NCI-H1105 (cell line): Measurements from ENCODE around the gene CHST13.

Source experiments
- DNase-seq: peaks from one replicate; lab custom pipeline; 2025; lab: John Stamatoyannopoulos, UW

Gene CHST13

DNA sequence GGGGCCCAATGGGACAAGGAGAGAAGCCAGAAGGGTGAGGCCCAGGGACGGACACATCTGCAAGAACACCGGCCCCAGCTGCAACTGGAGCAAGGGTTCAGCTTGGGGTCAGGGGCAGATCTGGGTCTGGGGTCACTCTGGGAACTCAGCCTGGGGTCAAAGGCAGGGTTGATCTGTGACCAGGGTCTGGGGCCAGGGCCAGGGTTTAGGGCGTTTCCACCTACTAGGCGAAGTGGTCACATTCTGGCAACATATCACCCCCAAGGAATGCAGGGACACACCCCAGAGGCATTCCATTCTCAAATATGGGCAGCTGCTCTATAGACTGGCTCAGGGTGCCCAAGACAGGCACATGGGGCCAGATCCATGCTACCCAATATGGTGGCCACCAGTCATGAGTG is 15.4 kb upstream of the CHST13 start:
- DNase-seq = no peak

DNA sequence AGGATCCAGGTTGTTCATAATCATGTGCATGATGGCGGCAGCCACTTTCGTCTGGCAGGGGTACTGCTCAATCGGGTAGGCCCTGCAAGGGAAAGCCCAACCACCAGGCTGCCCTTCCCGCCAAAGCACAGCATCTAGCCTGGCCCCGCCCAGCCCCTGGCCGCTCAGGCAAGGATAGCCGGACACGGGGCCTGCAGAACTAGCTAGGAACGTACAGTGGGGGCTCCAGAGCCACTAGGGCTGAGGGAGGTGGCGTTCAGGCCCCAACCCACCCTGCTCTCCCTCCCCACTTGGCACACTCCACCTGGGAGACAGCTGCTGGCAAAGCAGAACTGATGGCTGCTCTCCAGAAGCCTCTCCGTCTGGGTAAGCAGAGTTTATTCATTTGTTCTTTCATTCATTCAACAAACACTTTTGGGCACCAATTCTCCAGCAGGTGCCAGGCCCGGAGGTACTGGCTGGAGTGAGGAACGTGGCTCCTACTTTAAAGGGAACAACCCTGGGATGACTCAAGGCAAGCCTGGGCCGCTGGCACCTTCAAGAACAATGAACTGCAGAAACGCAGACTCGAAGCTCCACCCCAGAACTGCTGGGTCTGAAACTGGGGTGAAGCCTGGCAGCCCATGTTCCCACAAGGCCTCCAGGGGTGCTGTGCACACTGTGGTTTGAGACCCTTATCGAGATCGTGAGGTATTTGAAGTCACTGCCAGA is 14.2 kb upstream of the CHST13 start:
- DNase-seq = no peak

DNA sequence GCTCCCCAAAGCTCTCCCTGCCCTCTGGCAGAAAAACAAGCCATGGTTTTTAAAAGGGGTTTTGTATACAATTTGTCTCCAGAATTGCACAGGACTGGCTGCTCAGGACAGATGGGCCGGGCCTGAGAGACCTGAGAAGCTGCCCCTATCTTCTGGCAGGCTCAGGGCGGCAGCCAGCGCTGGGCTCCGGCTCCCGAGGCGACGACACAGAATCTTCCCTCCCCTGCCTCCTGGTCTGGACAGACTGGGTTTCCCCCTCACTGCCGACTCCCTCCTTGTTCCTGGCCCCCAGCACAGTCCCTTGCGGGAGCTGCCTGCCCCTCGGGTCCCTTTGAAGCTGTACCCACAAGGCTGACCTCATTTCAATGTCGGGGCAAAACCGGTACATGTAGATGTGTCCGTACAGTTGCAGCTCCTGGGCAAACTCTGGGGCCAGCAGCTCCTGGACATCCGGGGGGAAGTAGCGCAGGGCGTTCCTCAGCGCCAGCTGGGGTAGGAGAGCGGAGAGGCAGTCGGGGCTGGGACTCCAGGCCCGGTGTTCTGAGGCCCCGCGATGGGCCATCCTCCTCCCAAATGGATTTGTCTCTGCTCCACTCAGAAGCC is 13.5 kb upstream of the CHST13 start:
- DNase-seq = no peak

DNA sequence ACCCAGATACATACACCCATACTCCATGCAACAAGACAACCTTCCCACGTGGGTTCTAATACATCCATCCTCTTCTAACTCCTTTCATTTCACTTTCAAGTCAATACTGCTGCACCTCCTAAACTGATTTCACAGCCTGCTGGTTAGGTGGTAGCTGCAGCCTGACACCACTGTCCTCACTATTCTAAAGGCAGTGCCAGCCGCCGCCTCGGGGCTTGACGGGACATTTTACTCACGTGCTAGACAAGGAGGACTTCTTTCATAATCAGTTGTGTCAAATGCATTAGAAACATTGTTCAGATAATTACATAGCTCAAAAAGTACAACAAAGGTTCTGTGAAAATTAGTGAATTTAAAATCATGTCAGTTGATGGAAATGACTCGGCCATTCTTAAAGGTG is 12.7 kb upstream of the CHST13 start:
- no peak for DNase-seq

DNA sequence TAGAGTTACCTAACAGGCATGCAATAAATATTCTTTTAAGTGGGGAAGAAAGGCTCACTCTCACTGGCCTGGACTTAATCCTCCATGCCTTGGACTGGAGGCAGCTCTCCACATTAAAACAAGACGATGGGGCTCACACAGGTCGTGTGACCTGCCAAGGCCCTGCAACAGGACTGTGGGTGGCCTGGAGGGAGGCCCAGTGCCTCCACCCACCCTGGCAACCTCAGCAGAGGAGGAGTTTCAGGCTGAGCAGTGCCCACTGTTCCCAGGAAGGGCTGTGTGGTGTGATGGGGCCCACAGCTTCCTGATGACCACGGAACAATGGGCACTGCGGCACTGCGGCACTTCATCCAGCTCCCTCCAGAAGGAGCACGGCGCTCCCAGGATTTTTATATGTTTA is 11.9 kb upstream of the CHST13 start:
- no peak for DNase-seq

DNA sequence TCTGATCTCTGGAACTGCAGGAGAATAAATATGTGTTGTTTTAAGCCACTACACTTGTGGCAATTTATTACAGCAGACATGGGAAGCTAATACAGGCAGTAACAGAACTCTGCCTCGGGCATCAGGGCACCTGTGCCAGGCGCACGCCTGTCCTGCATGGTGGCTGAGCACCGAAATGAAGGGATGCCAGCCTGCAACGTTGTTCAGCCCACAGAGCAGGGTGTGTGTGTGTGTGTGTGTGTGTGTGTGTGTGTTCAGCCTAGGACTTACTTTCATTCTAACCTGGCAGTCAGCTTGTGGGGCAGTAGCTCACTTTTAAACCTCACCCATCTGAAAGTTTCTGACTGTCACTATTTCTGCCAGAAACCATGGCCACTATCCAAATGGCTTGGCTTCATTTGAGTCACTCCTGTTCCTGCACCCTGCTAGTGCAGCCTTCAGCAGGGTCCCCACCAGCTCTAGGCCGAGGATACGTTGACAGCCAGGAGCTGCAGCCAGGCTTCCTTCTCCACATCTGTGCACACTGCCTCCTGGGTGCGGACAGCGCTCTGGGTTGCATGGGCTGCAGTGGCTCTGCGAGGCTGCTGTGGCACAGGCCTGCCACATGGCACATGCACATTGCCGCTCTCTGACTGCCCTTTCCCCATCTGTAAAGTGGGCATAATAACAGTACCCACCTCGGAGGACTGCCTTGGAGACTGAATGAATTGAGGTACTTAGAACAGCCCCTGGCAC is 10.9 kb upstream of the CHST13 start:
- DNase-seq = no peak

DNA sequence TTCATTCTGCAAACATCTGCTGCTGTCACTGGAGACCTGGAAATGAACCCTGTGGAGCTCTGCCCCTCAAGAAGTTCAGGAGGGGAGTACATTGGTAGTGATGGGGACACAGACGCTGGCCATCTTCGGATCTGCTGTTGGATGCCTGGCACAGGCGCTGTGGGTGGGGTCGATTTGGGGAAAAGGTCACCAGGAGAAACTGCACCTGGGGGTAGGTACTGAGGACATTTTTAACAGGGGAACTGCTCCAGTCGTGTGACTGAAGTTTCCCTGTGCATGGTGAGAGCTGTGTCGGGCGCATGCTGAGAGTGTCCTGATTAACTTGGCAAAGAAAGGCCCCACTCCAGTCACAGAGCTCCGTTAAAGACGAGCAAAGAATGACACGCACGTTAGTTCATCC is 9.8 kb upstream of the CHST13 start:
- no peak for DNase-seq

DNA sequence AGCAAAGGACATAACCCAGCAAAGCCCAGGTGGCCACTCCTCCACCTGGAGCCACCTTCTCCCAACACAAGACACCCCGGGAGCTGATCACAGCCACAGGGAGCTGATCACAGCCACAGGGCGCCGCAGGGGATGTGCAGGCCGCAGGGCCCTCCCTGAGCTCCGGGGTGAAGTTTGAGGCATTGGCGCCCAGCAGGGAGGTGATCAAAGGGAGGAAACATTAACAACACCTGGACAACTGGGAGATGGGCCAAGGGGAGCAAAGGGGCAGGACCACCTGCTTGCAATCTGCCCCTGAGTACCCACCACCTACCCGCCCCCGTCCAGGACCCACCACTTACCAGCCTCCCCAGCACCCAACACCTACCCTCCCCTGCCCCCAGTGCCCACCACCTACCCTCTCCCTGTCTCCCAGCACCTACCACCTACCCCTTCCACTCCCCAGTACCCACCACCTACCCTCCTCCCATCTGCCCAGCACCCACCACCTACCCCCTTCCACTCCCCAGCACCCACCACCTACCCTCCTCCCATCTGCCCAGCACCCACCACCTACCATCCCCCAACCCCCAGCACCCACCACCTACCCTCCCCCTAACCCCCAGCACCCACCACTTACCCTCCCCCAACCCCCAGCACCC is 8.8 kb upstream of the CHST13 start:
- DNase-seq = peak; percentile 45

DNA sequence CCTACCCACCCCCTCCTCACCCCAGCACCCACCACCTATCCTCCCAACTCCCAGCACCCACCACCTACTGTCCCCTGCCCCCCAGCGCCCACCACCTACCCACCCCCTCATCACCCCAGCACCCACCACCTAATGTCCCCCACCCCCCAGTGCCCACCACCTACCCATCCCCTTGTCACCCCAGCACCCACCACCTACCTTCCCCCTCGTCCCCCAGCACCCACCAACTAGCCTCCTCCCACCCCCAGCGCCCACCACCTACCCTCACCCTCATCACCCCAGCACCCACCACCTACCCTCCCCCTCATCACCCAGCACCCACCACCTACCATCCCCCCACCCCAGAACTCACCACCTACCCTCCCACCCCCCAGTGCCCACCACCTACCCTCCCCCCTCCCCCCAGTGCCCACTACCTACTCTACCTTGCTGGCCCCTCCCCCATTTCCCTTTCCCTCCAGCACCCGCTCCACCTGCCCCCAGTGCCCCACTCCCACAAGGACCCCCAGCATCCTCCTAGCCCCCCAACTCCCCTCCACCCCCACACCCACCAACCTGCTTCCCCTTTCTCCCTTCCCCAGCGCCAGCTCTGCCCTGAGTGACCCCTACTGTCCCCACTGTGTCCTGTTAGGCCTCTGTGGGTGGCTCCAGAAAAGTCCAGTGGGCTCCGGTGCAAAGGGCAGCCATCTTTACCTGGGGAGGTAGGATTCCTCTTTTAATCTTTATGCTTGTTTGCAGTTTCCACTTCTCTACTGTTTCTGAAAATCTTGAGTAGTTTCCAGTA is 7.6 kb upstream of the CHST13 start:
- no peak for DNase-seq

DNA sequence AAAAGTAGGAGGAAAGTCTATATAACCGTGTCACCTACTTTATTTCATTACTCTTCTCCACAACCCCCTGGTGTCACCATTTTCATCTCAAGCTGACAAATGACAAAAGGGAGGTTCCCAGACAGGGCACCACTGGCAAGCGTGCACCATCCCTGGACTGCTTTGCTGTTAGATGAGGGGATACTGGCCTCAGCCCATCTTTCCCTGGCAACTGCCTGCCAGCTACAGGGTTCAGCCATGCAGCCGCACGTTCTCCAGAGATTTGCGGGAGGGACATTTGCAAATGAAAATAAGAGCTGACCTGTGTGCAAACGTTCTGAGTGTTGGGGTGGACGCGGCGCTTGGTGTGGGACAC is 7.0 kb upstream of the CHST13 start:
- no peak for DNase-seq

DNA sequence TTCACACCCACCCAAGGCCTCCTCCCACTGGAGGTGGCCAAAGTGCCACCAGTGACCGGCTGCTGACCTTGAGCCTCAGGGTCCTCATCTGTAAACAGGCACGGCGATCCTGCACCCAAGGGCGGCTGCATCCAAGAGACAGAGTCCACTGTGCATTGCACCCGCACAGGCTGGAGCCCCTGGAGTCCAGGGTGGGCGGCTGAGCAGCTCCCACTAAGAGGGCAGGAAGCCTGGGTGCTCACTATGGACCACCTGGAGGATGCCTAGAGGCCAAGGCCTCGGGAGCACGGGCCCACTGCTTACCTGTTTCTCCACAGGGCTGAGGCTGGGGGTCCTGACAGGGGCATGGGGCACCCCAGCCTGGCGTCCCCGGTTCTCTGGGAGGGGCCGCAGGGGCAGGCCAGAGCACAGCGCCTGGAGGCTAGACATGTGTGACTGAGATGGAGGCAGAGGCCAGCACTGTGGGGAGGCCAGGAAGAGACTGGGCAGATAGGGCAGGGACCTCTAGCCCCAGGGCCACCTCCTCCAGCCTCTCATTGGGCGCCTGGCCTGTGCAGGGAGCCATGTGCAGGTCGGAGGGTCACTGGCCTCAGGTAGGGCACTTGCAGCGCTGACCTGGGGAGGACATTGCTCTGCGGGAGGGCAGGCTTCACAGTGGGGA is 6.5 kb upstream of the CHST13 start, which contains the start of gene UROC1:
UROC1 (minus strand) TSS at position 483 of the 661 bp plus-strand sequence; CDS start at position 429, 54 bp downstream.
- no peak for DNase-seq

DNA sequence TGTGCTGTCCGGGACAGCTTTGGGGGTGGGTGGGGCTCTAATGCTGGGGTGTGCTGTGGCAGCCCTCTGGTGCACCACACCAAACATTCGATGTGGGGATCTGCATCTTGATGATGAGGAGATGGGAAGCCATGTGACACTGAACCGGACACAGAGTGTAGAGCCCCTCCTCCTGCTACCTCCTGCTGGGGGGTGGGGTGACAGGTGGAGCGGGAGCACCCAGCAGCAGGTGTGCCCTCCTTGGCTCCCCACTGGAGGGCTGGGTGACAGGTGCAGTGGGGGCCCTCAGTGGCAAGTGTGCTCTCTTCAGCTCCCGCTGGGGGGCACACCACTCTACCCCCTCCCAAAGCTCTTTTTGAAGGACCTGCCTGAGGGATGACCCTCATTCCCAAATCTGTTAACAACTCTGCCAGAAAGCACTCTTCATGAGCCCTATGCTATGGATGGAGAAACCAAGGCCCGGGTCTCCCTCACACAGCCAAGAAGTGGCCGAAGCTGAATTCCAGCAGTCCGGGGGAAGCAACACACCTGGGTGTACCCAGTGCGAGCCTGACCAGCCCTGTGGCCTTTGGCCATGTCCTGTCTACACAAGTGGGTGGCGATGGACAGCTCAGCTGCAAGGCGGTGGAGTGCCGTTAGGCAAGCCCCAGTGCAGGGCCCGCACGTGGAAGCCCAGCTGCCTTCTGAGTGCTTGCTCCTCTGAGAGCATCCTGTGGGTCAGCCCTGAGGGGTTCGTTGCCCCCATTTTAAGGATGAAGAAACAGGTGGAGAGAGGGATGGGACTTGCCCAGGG is 5.8 kb upstream of the CHST13 start:
- no peak for DNase-seq

DNA sequence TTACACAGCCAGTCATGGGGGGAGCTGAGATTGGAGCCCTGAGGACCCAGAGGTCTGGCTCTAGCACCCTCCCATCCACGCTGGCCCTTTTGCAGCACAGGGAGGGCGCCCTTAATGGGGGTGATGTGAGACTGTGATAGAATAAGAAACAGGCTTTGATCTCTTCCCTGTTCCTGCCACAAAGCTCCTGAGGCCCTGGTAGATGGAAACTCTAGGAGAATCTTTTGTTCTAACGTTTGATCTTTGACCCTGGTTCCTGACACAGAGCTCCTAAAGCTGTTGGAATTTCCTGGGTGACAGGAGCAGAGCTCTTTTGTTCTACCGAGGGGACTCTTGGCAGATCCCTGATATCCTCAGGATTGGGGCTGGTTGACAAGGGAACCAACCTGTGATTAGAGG is 5.2 kb upstream of the CHST13 start:
- no peak for DNase-seq

DNA sequence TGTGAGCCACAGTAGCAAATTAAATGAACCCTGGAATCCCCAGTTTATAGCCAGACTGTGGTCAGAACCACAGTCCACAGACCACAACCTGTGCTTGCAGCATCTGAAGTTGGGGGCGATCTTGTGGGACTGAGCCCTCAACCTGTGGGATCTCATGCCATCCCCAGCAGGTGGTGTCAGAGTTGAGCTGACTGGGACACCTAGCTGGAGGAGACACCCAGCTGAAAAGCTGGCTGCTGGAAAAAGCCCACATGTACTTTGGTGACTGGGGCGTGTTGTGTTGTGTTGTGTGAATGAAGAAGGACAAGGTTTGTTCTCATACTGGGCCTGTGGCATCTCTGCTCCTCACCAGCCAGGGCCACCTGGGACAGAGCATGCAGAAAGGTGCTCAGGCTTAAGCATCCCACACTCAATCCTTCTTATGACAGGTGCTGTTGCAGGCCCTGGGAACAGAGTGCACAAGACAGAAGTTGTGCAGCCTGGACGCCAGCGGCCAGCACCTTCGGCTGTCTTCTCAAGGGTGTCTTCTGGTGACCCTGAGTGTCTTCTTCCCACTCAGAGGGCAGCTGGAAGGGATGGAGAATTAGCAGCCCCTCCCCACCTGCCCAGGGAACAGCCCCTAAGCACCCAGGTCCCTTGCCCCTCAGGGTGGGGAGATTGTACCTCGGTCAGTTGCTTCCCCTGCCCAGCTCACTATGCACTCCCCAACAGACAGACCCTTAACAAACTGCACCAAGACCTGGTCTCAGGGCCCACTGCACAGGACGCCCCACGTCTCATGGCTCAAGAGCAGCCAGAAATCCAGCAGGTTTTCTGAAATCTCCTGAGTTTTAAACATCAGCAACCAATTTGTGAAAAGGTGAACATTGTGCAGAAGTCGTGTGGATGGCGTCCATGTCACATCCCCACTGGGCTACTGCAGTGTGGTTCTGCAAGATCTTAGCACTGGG is 4.2 kb upstream of the CHST13 start:
- DNase-seq = no peak

DNA sequence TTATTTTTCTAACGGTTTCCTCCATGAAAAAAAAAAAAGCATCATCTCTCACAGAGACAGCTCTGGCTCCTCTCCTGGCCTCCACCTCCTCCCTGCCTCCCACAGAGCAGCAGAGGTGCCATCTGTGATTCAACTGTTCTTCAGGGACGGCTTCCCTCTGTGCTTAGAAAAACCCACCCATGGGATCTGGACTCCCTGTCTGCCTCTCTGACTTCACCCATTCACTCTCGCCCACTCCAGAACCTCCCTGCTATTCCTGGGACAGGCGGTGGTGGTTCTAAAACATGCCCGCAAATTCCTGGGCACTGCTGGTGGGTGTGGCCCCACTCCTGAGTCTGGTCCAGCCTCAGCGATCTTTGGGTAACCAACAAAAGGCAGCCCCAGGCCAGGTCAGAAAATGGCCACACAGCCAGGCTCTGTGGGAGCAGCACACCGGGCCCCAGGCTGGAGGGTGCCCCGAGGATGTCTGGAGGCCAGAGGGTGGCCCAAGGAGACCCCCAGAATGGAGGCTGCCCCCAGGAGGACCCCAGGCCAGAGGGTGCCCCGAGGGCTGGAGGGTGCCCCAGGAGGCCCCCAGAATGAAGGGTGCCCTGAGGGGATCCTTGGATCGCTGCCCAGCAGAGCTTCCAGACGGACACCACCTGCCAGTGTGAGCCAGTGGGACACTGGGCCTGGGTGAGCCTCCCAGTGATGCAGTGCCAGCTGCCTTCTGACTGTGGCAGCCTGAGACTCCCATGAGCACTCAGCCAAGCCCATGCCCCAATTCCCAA is 2.6 kb upstream of the CHST13 start:
- DNase-seq = no peak

DNA sequence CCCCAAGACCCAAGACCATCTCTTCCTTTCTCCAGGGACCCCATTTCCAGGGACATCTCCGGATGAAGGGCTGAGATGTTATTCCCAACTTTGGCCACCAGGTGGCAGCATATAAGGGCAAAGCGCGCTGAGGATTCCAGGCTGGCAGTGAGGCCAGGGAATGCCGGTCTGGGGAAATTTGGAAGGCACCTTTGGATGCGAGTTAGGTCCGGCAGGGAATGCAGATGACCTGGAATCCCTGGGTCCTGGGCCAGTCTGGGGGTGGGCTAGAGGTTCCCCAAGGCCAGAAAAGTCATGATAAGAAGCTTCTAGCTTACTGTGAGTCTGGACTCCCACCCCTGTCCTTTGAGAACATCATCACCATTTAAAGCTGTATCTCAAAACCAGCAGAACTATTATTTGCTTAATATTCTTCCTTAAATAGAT is 1.6 kb upstream of the CHST13 start:
- peak; percentile 68 for DNase-seq

DNA sequence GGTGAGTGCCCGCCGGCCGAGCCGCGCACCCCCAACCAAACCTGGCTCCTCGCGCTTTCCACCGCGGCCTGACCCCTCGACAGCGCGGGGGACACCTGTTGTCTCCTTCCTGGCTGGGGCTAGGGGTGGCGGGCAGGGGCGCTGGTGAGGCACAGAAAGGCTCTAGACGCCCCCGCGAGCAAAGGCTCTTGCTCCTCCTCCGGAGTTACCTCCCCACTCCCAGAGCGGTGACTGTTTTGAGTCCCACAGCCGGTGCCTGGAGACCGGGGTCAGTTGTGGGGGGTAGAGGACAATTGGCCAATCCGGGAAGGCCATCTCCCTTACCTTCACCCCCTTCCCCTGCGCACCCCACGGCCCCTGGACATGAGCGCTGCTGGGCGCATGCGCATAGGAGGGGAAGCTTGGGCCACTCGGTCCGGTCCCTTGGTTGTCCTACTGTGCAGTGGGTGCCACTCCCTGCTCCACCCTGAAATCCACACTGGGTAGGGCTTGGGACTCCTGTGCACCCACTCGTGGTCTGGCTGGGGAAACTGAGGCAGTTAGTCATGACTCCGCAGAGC is 554 bp downstream of the CHST13 start:
- DNase-seq = peak; percentile 58

DNA sequence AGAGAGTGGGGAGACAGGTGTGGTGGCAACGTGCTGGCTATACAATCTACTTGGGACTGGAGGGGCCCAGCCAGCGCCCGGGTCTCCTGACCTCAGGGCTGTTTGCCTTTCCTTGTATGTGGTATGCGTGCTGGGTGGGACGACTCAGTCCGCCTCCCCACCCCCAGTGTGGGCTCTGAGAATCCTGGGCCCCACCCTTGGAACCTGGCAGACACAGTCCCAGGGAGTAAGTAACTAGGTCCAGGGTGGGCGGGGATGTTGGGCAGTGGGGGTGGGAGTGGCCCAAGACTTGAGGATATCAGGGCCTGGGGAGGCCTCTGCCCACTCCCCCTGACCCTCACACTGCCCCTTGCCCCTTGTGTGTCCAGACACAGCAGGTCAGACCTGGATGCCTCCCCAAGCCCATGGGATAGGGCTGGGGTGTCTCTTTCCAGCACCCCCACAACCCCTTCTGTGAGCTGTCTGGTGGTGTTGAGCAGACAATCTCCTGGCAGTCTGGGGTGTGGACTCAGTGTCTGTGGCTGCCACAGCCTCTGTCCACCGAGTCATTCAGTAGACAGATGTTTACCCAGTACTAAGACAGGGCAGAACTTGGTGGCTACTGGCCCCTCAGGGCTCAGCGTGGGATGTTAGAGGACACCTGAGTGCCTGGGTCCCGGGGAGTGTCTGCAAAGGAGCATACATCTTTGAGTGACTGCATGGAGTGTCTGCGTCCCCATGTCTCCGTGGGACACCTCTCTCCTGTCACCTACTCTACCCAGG is 1.3 kb downstream of the CHST13 start:
- DNase-seq = no peak
